ENCODE measurements around the gene GRK4.
"Not testable (repeated sequence)": the region's sequence is repeated elsewhere in the genome, so short reads cannot be mapped to it uniquely, and the experiment has no call there.

Gene GRK4

DNA sequence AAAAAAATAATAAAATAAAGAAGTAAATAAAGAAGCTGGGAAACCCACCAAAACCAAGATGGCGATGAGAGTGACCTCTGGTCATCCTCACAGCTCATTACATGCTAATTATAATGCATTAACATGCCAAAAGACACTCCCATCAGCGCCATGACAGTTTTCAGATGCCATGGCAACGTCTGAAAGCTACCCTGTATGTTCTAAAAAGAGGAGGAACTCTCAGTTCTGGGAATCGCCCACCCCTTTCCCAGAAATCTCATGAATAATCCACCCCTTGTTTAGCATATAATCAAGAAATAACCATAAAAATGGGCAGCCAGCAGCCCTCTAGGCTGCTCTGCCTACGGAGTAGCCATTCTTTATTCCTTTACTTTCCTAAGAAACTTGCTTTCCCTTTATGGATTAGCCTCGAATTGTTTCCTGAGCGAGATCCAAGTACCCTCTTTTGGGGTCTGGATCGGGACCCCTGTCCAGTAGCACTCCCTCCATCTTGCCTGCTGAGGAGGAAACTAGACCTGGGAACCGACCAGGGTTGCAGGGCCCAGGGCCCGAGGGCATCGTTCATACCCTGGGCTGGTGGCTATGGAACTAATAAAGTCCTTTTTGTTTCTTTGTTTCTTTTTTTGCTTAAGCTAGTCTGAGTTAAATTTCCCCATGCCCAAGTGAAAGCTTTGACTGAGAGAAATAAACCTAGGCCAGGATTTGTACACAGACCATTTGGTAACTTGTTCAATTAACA lies 80.1 kb downstream of the GRK4 start:
- DNase-seq: no peak

GRCh38 chr4:3044870-3045819 lies 81.8 kb downstream of the GRK4 start:
- DNase-seq: no peak

GRCh38 chr4:3046162-3046561 lies 82.8 kb downstream of the GRK4 start:
- DNase-seq: no peak

DNA sequence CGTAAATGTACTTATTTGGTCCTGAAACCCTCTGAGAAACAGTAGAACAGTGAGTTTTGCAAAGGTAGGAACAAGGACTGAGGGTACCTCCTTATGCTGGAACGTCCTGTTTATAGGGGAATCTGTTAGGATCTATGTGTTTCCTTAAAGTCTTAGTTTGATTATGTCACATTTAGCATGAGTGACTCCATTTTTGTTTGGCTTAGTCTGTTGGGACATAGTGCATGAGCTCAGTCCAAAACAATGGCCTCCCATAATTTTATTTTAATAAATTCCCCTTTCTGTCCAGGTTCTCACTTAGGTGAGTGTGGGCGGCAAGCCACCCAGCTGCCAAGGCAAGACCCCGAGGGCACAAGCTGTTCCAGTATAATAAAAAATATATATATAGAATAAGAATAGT lies 83.3 kb downstream of the GRK4 start:
- no peak for DNase-seq

GRCh38 chr4:3047464-3048286 lies 84.3 kb downstream of the GRK4 start:
- peak; percentile 14 for DNase-seq

DNA sequence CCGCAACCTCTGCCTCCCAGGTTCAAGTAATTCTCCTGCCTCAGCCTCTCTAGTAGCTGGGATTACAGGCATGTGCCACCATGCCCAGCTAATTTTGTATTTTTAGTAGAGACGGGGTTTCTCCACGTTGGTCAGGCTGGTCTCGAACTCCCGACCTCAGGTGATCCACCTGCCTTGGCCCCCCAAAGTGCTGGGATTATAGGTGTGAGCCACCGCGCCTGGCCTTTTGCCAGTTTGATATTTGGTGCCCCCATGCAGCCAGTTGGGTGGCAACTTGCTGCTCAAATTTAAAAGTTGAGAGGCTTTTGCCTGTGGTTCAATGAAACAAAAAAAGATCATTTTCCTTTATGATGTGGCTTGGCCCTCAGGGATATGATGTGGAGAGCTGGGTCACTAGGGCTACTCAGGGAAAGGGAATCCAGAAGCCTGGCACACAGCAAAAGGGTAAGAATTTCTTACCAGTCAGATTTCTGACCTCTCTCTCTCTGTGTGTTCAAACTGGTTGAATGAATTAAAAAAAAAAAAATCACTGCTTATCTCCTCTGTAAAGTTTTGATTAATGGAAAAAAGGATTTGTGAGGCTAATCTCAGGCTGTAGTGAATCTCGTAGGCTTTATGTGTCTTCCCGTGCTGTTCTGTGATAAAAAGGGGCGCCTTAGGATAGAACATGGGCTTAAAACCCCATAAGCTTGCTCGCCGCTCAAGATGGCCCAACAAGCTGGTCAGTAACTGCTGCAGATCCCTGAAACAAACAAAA lies 87.9 kb downstream of the GRK4 start:
- not testable (repeated sequence) for DNase-seq

- no peak for DNase-seq
Observed at GRCh38 chr4:3054169-3054759, 90.9 kb downstream of the GRK4 start.

- no peak for DNase-seq
Observed at GRCh38 chr4:3059943-3060342, 96.6 kb downstream of the GRK4 start.

DNA sequence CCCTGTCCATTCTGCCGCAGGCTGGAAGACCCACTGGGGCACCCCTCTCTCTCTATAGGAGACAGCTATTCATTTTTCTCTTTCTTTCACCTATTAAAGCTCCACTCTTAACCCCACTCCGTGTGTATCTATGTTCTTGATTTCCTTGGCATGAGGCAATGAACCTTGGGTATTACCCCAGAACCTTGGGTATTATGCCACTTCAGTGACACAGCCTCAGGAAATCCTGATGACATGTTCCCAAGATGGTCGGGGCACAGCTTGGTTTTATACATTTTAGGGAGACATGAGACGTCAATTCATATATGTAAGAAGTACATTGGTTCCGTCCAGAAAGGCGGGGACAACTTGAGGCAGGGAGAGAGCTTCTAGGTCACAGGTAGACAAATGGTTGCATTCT lies 97.6 kb downstream of the GRK4 start:
- DNase-seq: no peak

GRCh38 chr4:3062471-3062870 lies 99.1 kb downstream of the GRK4 start:
- no peak for DNase-seq

GRCh38 chr4:3065551-3065950 lies 102.2 kb downstream of the GRK4 start:
- no peak for DNase-seq

GRCh38 chr4:3066836-3067400 lies 103.5 kb downstream of the GRK4 start:
- DNase-seq: no peak

GRCh38 chr4:3067473-3068001 lies 104.2 kb downstream of the GRK4 start:
- peak; percentile 4 for DNase-seq

- DNase-seq: no peak
Observed at GRCh38 chr4:3069661-3070199, 106.4 kb downstream of the GRK4 start.

DNA sequence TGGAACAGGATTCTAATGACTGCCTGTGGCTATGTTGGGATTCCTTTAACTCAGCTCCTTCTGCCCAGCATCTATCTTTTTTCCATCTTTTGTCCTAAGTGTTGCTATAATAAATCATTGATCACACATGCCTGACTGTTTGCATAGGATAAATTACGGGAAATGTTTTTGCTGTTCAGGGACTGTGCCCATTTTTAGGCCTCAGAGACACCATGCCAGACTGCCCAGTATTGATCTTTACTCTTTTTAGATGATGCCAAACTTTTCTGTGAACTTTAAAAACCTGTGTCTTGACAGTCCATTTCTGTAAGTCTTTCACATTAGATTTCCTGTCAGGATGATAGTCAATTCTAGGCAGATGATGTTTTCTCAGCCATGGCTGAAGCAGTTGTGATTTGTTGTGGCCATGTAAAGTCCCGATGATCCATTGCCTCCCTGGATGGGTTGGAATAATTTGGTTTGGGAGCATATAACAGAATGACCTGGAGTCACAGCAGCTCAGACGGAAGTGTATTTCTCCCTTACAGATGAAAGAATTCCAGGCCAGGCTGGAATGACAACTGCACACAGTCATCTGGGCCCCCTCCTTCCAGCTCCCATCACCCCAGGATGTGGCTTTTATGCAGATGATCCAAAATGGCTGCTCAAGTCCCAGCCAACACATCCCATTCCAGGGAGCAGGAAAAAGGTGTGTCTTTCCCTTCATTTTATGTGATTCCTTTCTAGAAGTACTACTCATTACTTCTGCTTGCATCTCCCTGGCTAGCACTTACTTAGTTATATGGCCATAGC lies 107.5 kb downstream of the GRK4 start:
- DNase-seq: no peak

DNA sequence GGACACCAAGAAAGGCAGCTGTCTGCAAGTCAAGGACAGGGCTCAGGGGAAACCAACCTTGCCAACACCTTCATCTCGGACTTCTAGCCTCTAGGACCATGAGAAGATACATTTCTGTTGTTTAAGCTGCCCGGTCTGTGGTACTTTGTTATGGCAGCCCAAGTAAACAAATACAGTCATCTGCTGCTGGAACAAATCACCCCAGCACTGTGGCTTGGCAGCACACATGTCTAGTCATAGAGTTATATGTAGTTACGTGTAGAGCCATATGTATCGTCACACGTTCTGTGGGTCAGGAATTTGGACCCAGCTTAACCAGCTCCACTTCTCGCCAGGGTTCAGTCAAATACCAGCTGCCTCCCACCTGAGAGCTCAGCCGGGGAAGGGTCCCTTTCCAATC lies 108.4 kb downstream of the GRK4 start:
- DNase-seq: no peak

GRCh38 chr4:3073158-3074077 lies 110.0 kb downstream of the GRK4 start:
- DNase-seq: no peak

GRCh38 chr4:3074078-3074845 lies 110.9 kb downstream of the GRK4 start, which contains the start of the genes HTT and HTT-AS:
HTT (plus strand) TSS chr4:3074681; CDS start chr4:3074826, 145 bp downstream.
HTT-AS (minus strand) TSS chr4:3074538.
- DNase-seq: peak; percentile 77
